T-cell (primary cell): ENCODE measurements around the gene MICAL2. TPM values are rescaled to one million over a fixed set of nuclear protein-coding genes. Genes with fewer than 3 reads are reported as not detected.

Experiments used
- ATAC-seq, 4 experiments: fragments of 200-7000 bp in 3 of 4; fragments of 150-1000 bp in 1 of 4; cut with Tn5 transposase; replicated peaks in 1 of 4; 1 replicate in 3 of 4; 2 replicates in 1 of 4; pipeline ENCODE4 v1.10.0; 2021; ENCODE audit warnings: moderate library complexity in 3 of 4, mild to moderate bottlenecking in 2 of 4, moderate number of reproducible peaks in 1 of 4
- CTCF ChIA-PET, 2 donors: fragments of 300-600 bp; sonication (Branson Sonifier 250); formaldehyde crosslinking; loops; one replicate each; lab custom pipeline; 2022; ENCODE audit warnings: antibody characterized with exemption in 2 of 2; lab: Charles Lee
- POLR2A ChIA-PET, 2 donors: fragments of 300-600 bp; sonication (Branson Sonifier 250); formaldehyde crosslinking; loops; one replicate each; lab custom pipeline; 2022; ENCODE audit warnings: antibody characterized with exemption in 2 of 2; lab: Charles Lee
- DNase-seq, 35 experiments: peaks; one replicate each; pipeline versions ENCODE4 v3.0.0 to v3.0.0-alpha.2; 2013 to 2023
- H3K27ac ChIP-seq: one replicate; pipeline ENCODE4 v1.5.1; 2013; ENCODE audit warnings: low read length
- H3K27me3 ChIP-seq, 2 experiments: replicated peaks in 1 of 2; 1 replicate in 1 of 2; 2 replicates in 1 of 2; pipeline versions ENCODE4 v1.6.1 to v1.7.0; 2013; ENCODE audit warnings: low read length in 1 of 2, mixed read lengths in 1 of 2; ENCODE audit not compliant: control insufficient read depth in 2 of 2, insufficient read depth in 2 of 2; ENCODE audit errors: extremely low read depth in 1 of 2
- H3K36me3 ChIP-seq, 2 donors: 1 replicate in 1 of 2; 2 replicates in 1 of 2; pipeline versions ENCODE4 v1.6.1 to v1.7.0; 2013; ENCODE audit warnings: low read length in 1 of 2; ENCODE audit not compliant: control insufficient read depth in 2 of 2, insufficient read depth in 1 of 2; ENCODE audit errors: extremely low read depth in 1 of 2
- H3K4me1 ChIP-seq, 2 experiments: 1 replicate in 1 of 2; 2 replicates in 1 of 2; pipeline versions ENCODE4 v1.6.1 to v1.7.0; 2013; ENCODE audit warnings: low read length in 2 of 2, mixed read lengths in 1 of 2; ENCODE audit not compliant: insufficient read depth in 2 of 2, control insufficient read depth in 1 of 2; ENCODE audit errors: extremely low read depth in 1 of 2
- H3K4me3 ChIP-seq, 2 donors: 1 replicate in 1 of 2; 2 replicates in 1 of 2; pipeline versions ENCODE4 v1.5.1 to v1.7.0; 2013; ENCODE audit warnings: mild to moderate bottlenecking in 2 of 2, low read length in 1 of 2, moderate library complexity in 1 of 2; ENCODE audit not compliant: control insufficient read depth in 1 of 2; ENCODE audit errors: extremely low read depth in 1 of 2
- H3K9me3 ChIP-seq: 2 replicates; pipeline ENCODE4 v1.7.0; 2013
- H3K27ac Mint-ChIP-seq, 2 donors: one replicate each; pipeline ENCODE4 v1.8.0; 2020 to 2021; ENCODE audit warnings: mild to moderate bottlenecking in 2 of 2, mixed read lengths in 2 of 2
- H3K27me3 Mint-ChIP-seq, 2 donors: one replicate each; pipeline ENCODE4 v1.8.0; 2021 to 2022; ENCODE audit warnings: mixed read lengths in 2 of 2
- H3K36me3 Mint-ChIP-seq: one replicate; pipeline ENCODE4 v1.8.0; 2021; ENCODE audit warnings: mixed read lengths
- H3K4me1 Mint-ChIP-seq, 3 donors: one replicate each; pipeline ENCODE4 v1.8.0; 2020 to 2022; ENCODE audit warnings: mixed read lengths in 3 of 3, mild to moderate bottlenecking in 1 of 3
- H3K4me3 Mint-ChIP-seq, 3 donors: one replicate each; pipeline ENCODE4 v1.8.0; 2020 to 2022; ENCODE audit warnings: mild to moderate bottlenecking in 3 of 3, mixed read lengths in 3 of 3, moderate library complexity in 3 of 3
- H3K9me3 Mint-ChIP-seq, 3 donors: one replicate each; pipeline ENCODE4 v1.8.0; 2020 to 2022; ENCODE audit warnings: mixed read lengths in 3 of 3
- WGBS: methylation state at CpG from one replicate; pipeline ENCODE4 v1.1.5; 2013; ENCODE audit warnings: missing lambda C conversion rate; ENCODE audit not compliant: insufficient coverage; 5-methylcytosine and 5-hydroxymethylcytosine counted together
- total RNA-seq, 35 experiments: library from RNA in 6 of 35; stranded (reverse) in 6 of 35; fragments of 120-200 nt in 1 of 35; gene quantifications; one replicate each; pipeline versions ENCODE4 v1.2.1 to v1.2.4 and lab custom pipeline; 2013 to 2026

MICAL2 gene
- total RNA-seq, 5 donors from 2014 or later (not counting 1 experiment from before 2014, with no cell fraction given): 13.7 to 38.7 (median 22.9) TPM

DNA sequence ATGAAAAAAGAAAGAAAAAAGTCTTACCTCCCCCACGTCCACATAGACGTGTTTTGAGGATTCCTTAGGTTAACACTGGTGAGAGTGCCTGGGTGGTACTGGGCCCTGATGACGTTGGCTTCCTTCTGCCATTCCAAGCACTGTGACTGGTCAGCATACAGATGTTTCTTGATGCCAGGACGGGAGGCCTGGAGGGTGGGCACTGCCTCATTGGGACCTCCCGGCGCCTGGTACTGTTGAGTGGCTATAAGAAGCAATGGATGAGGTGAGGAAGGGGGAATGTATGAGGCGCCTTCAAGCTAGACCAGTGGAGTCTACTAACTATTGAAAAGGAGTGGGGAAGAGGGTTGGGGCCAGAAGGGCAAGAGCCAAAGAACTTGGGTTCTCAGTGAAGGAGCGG lies 45.3 kb downstream of the MICAL2 start:
- no peaks in the 10 kb centered on the region for H3K27me3 Mint-ChIP-seq
- H3K36me3 ChIP-seq: no peaks in the 10 kb centered on the region
- H3K4me1 ChIP-seq: peaks cover 23 to 25% of the 10 kb centered on the region in 2 experiments
- CTCF ChIA-PET: no interaction called here
- no peak overlapping the region for H3K27ac ChIP-seq
- no peaks in the 10 kb centered on the region for H3K27me3 ChIP-seq
- no peaks in the 10 kb centered on the region for H3K9me3 ChIP-seq
- H3K4me1 Mint-ChIP-seq: peaks cover 32 to 39% (median 36%) of the 10 kb centered on the region in 3 donors
- H3K4me3 Mint-ChIP-seq: no peak overlapping the region
- DNase-seq (no peak), ATAC-seq (no peak)
- no peak overlapping the region for H3K4me3 ChIP-seq
- WGBS: 96% methylated on average over 6 of the region's 8 CpGs
- POLR2A ChIA-PET: no interaction called here
- no peaks in the 10 kb centered on the region for H3K9me3 Mint-ChIP-seq
- H3K27ac Mint-ChIP-seq: peak overlapping the region in 1 of 2 donors; percentile 29
- peaks cover 3% of the 10 kb centered on the region for H3K36me3 Mint-ChIP-seq

DNA sequence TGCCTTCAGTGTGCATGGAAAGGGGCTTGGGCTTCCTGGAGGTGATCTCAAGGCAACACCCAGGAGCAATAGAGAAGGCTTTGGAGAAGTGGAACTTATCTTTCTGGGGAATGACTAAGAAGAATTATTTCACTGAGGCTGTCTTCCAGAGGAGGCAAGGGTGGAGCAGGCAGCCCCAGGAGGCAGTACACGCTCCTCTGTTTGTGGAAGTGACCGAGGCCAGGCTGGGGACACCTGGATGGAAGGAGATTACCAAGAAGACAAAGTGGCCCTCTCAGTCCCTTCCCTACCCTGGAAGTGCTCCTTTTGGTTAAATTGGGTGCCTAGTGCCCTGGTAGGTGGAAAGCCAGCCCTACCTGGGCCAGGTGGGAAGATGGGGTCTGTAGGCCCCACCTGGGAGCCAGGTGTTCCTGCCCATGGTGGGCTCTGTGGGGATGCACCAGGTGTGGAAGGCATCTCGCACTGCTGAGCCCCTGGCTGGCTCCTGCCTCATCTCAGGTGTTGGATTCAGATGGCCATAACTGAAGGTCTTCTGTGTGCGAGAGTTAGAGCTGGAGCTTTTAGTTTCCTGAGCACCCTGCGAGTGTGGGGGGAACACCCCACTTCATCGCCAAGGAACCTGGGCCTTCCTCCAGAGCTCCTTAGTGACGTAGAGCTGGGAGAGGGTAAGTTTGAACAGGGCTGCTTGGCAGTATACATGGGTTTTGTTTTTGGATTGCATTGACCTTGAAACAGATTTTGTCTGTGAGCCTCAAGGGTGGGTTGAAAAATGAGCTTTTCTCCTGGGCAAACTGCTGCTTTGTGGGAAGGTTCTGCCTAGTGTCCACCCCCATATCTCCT lies 46.1 kb downstream of the MICAL2 start:
- Histone ChIP-seq H3K36me3 (no peaks in the 10 kb centered on the region), H3K27me3 (no peaks in the 10 kb centered on the region), H3K27ac (peak overlapping the region; percentile 7), H3K4me3 (no peak overlapping the region), H3K9me3 (no peaks in the 10 kb centered on the region), H3K4me1 (peaks cover 23 to 24% of the 10 kb centered on the region in 2 experiments)
- Mint-ChIP-seq H3K36me3 (peaks cover 3% of the 10 kb centered on the region), H3K4me3 (no peak overlapping the region), H3K27me3 (no peaks in the 10 kb centered on the region), H3K9me3 (no peaks in the 10 kb centered on the region), H3K27ac (peak overlapping the region; percentile 50 to 79), H3K4me1 (peaks cover 27 to 36% (median 33%) of the 10 kb centered on the region in 3 donors)
- ChIA-PET CTCF (no interaction called here), POLR2A (no interaction called here)
- WGBS: 82% methylated on average over 4 of the region's 7 CpGs
- DNase-seq (no peak), ATAC-seq (no peak)

DNA sequence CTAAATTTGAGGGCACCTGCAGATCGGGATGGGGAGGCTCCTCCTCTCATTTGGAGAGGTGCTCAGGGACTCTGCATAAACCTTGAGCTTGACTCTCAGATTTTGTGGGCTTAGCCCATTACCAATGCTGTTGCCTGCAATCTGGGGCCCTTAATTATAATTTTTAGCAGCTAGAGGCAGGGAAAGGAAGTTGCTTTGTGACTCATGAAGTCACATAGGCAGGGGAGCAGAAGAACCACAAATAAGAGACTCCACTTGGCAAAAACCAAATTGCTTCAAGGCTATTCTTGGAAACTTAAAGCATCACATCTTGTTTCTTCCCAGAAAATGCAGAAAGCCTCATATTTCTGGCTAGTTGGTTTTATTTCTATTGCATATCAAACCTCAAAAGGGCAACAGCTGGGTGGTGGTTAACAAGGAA lies 46.9 kb downstream of the MICAL2 start:
- Histone ChIP-seq H3K9me3 (no peaks in the 10 kb centered on the region), H3K4me3 (no peak overlapping the region), H3K27ac (peak overlapping the region; percentile 7), H3K27me3 (no peaks in the 10 kb centered on the region), H3K36me3 (peaks cover under 1 to 2% of the 10 kb centered on the region in 2 donors), H3K4me1 (peaks cover 17% of the 10 kb centered on the region in 2 experiments)
- Mint-ChIP-seq H3K27me3 (no peaks in the 10 kb centered on the region), H3K9me3 (no peaks in the 10 kb centered on the region), H3K4me1 (peaks cover 24 to 29% (median 28%) of the 10 kb centered on the region in 3 donors), H3K36me3 (peaks cover 3% of the 10 kb centered on the region), H3K4me3 (no peak overlapping the region), H3K27ac (peak overlapping the region; percentile 50 to 79)
- ATAC-seq (peak; percentile 54 to 82 (median 68)), DNase-seq (peak in 1 of 35 experiments; percentile 18)
- CTCF ChIA-PET: no interaction called here
- POLR2A ChIA-PET: interaction anchor here in 1 of 2 donors (0.7 kb wide), 1 partner anchor 1268 kb away, joined by 3 read pairs; no protein-coding TSS in a partner anchor
- 40% methylated on average over 1 of the region's 1 CpG for WGBS

DNA sequence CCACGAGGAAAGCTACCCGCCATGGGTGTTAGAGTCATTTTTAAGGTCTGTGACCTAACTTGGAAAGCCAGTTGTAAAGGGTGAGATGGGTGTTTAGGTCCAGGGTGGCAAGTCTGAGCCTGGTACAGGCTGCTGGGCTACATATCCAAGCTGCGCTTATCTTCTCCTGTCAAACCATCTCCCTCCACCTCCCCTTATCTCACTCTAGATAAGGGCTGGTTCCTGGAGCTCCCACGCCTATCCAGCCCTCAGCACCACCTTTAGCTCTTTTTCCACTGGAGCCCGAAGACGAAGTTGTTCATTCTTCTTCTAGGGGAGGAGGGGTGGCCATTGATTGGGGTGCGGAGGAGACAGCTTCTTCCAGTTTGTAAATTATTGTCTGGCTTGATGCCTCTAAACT lies 48.5 kb downstream of the MICAL2 start:
- Histone ChIP-seq H3K9me3 (no peaks in the 10 kb centered on the region), H3K4me3 (no peak overlapping the region), H3K27me3 (peaks cover 0 to 3% of the 10 kb centered on the region in 2 experiments), H3K27ac (no peak overlapping the region), H3K36me3 (peaks cover 2 to 9% of the 10 kb centered on the region in 2 donors), H3K4me1 (peaks cover 14% of the 10 kb centered on the region in 2 experiments)
- Mint-ChIP-seq H3K4me3 (no peak overlapping the region), H3K36me3 (peaks cover 4% of the 10 kb centered on the region), H3K27ac (no peak overlapping the region), H3K9me3 (no peaks in the 10 kb centered on the region), H3K27me3 (no peaks in the 10 kb centered on the region), H3K4me1 (peaks cover 20 to 25% (median 23%) of the 10 kb centered on the region in 3 donors)
- ChIA-PET POLR2A (no interaction called here), CTCF (no interaction called here)
- ATAC-seq (no peak), DNase-seq (no peak)
- WGBS: 100% methylated on average over 1 of the region's 7 CpGs

DNA sequence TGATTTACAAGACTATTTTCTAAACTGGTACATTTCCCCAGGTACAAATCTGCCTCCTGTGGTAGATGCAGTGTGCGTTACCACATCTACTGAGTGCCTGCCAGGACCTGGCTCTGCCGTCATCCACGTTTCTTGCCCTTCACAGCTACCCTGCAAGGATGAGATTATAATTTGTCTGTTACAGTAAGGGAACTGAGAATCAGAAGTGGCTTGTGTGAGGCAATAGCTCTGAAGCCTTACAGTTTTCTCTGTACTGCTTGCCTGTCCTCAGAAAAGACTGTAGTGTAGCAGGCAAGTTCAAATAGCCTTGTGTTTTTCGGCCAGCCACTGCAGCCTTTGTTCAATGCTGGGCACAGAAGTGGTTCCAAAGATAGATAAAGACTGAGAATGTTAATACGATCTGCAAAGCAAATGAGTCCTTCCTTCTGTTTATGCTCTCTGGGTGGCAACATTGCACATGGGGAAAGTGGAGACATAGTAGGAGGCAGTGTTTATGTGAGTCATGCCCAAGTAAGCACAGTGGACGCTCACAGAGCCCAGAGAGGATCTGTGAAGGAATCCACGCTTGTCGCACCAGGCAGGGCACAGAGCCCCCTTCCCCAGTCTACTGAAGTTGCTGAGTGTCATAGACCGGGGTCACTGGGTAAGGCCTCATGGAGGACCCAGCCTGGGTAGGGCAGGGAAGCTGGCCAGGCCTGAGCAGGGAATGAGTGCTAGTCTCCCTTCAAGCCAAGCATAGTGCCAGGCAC lies 49.1 kb downstream of the MICAL2 start:
- no peak overlapping the region for H3K27ac Mint-ChIP-seq
- peaks cover 0 to 3% of the 10 kb centered on the region in 2 experiments for H3K27me3 ChIP-seq
- H3K27me3 Mint-ChIP-seq: no peaks in the 10 kb centered on the region
- DNase-seq: peak in 1 of 35 experiments; percentile 12
- peaks cover 14% of the 10 kb centered on the region in 2 experiments for H3K4me1 ChIP-seq
- no peak overlapping the region for H3K4me3 ChIP-seq
- peaks cover 2 to 9% of the 10 kb centered on the region in 2 donors for H3K36me3 ChIP-seq
- no peak overlapping the region for H3K4me3 Mint-ChIP-seq
- ATAC-seq: no peak
- H3K9me3 ChIP-seq: no peaks in the 10 kb centered on the region
- ChIA-PET CTCF (no interaction called here), POLR2A (no interaction called here)
- peaks cover 20 to 25% (median 23%) of the 10 kb centered on the region in 3 donors for H3K4me1 Mint-ChIP-seq
- WGBS: 95% methylated on average over 7 of the region's 9 CpGs
- no peak overlapping the region for H3K27ac ChIP-seq
- H3K36me3 Mint-ChIP-seq: peaks cover 4% of the 10 kb centered on the region
- no peaks in the 10 kb centered on the region for H3K9me3 Mint-ChIP-seq

DNA sequence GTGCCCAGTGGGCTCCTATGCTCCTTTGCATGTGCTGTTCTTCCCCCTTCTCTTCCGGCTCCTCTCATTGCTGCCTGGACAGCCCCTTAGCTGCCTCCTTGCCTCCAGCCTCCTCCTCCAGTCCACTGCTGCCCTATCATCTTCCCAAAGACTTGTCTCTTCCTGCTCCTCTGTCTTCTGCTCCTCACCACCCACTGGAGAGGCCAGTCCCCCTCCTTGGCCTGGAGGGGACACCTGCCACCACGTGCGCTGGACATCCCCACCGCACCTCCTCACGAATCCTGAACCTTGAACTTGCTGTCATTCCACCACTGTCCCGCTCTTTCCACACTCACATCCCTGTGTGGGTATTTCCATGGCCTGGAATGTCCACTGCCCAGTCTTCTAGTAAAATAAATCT lies 49.8 kb downstream of the MICAL2 start:
- peaks cover 20 to 25% (median 23%) of the 10 kb centered on the region in 3 donors for H3K4me1 Mint-ChIP-seq
- POLR2A ChIA-PET: no interaction called here
- H3K27me3 ChIP-seq: peaks cover 0 to 3% of the 10 kb centered on the region in 2 experiments
- no peaks in the 10 kb centered on the region for H3K9me3 ChIP-seq
- no peak overlapping the region for H3K4me3 ChIP-seq
- peaks cover 2 to 9% of the 10 kb centered on the region in 2 donors for H3K36me3 ChIP-seq
- peaks cover 14% of the 10 kb centered on the region in 2 experiments for H3K4me1 ChIP-seq
- peaks cover 4% of the 10 kb centered on the region for H3K36me3 Mint-ChIP-seq
- CTCF ChIA-PET: no interaction called here
- no peaks in the 10 kb centered on the region for H3K9me3 Mint-ChIP-seq
- H3K27ac ChIP-seq: no peak overlapping the region
- no peaks in the 10 kb centered on the region for H3K27me3 Mint-ChIP-seq
- WGBS: 98% methylated on average over 5 of the region's 6 CpGs
- no peak for ATAC-seq
- DNase-seq: no peak
- H3K4me3 Mint-ChIP-seq: no peak overlapping the region
- no peak overlapping the region for H3K27ac Mint-ChIP-seq
